HG02588 (cell line): ENCODE data around the gene RASGRP3.

Experiments
- ATAC-seq: cut with Tn5 transposase; IDR thresholded peaks from one replicate; pipeline ENCODE4 v1.9.1; 2021; ENCODE audit warnings: mild to moderate bottlenecking, moderate library complexity; ENCODE audit not compliant: unreplicated experiment

The RASGRP3 gene

GRCh38 chr2:33614190-33614589, 137.7 kb downstream of the RASGRP3 start:
- ATAC-seq = no peak
